ENCODE data around the gene ABCC1.

DNA sequence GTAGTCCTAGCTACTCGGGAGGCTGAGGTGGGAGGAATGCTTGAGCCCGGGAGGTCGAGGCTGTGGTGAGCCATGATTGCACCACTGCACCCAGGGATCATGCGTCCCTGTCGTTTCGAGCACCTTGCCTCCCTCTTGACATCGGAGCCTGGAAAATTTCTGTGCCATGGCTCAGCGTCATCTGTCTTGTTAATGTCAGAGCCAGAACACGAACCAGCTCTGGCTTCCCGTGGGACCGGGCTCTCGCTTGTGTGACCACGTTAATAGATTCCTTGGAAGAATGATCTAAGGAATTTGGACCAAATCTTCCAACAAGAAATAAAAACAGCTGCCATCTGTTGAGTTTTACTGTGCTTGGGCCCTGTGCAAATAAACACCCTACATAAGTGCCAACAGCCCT, 117.7 kb downstream of the ABCC1 start:
- TF ChIP-seq, protein P1, sequence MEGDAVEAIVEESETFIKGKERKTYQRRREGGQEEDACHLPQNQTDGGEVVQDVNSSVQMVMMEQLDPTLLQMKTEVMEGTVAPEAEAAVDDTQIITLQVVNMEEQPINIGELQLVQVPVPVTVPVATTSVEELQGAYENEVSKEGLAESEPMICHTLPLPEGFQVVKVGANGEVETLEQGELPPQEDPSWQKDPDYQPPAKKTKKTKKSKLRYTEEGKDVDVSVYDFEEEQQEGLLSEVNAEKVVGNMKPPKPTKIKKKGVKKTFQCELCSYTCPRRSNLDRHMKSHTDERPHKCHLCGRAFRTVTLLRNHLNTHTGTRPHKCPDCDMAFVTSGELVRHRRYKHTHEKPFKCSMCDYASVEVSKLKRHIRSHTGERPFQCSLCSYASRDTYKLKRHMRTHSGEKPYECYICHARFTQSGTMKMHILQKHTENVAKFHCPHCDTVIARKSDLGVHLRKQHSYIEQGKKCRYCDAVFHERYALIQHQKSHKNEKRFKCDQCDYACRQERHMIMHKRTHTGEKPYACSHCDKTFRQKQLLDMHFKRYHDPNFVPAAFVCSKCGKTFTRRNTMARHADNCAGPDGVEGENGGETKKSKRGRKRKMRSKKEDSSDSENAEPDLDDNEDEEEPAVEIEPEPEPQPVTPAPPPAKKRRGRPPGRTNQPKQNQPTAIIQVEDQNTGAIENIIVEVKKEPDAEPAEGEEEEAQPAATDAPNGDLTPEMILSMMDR (tag by site-specific recombination; IDR thresholded peaks at IDR 0.05), result no peak
- TF ChIP-seq, protein P2, sequence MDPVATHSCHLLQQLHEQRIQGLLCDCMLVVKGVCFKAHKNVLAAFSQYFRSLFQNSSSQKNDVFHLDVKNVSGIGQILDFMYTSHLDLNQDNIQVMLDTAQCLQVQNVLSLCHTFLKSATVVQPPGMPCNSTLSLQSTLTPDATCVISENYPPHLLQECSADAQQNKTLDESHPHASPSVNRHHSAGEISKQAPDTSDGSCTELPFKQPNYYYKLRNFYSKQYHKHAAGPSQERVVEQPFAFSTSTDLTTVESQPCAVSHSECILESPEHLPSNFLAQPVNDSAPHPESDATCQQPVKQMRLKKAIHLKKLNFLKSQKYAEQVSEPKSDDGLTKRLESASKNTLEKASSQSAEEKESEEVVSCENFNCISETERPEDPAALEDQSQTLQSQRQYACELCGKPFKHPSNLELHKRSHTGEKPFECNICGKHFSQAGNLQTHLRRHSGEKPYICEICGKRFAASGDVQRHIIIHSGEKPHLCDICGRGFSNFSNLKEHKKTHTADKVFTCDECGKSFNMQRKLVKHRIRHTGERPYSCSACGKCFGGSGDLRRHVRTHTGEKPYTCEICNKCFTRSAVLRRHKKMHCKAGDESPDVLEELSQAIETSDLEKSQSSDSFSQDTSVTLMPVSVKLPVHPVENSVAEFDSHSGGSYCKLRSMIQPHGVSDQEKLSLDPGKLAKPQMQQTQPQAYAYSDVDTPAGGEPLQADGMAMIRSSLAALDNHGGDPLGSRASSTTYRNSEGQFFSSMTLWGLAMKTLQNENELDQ (tag by site-specific recombination; IDR thresholded peaks at IDR 0.05; ENCODE audit: low read depth), result no peak
- TF ChIP-seq, protein P3, sequence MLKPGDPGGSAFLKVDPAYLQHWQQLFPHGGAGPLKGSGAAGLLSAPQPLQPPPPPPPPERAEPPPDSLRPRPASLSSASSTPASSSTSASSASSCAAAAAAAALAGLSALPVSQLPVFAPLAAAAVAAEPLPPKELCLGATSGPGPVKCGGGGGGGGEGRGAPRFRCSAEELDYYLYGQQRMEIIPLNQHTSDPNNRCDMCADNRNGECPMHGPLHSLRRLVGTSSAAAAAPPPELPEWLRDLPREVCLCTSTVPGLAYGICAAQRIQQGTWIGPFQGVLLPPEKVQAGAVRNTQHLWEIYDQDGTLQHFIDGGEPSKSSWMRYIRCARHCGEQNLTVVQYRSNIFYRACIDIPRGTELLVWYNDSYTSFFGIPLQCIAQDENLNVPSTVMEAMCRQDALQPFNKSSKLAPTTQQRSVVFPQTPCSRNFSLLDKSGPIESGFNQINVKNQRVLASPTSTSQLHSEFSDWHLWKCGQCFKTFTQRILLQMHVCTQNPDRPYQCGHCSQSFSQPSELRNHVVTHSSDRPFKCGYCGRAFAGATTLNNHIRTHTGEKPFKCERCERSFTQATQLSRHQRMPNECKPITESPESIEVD (tag by site-specific recombination; IDR thresholded peaks at IDR 0.05), result no peak
- TF ChIP-seq ZNF121 (tag by site-specific recombination; IDR thresholded peaks at IDR 0.05), result no peak
- no peak for TF ChIP-seq ZSCAN30 (tag by site-specific recombination; IDR thresholded peaks at IDR 0.05)
- no peak for TF ChIP-seq ZNF138 (tag by site-specific recombination; IDR thresholded peaks at IDR 0.05; ENCODE audit: borderline replicate concordance)
- TF ChIP-seq SETDB1 (IDR thresholded peaks at IDR 0.05; ENCODE audit: insufficient read length, low read length), result no peak
- no peak for TF ChIP-seq ZNF626 (tag by site-specific recombination; IDR thresholded peaks at IDR 0.05)
- TF ChIP-seq, protein P4, sequence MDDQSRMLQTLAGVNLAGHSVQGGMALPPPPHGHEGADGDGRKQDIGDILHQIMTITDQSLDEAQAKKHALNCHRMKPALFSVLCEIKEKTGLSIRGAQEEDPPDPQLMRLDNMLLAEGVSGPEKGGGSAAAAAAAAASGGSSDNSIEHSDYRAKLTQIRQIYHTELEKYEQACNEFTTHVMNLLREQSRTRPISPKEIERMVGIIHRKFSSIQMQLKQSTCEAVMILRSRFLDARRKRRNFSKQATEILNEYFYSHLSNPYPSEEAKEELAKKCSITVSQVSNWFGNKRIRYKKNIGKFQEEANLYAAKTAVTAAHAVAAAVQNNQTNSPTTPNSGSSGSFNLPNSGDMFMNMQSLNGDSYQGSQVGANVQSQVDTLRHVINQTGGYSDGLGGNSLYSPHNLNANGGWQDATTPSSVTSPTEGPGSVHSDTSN (CRISPR knock-in tag; IDR thresholded peaks at IDR 0.05), result no peak
